Stimulated activated CD8-positive, alpha-beta memory T cell treated with anti-CD3 and anti-CD28 coated beads, Interleukin-15, amount 100 ng/mL, for 1 hour (primary cell): ENCODE results near the gene ERCC1.

Source experiments
- DNase-seq: peaks from one replicate; pipeline ENCODE4 v3.0.0-alpha.2; 2020; ENCODE audit warnings: low read depth

The ERCC1 gene

GRCh38 chr19:45423589-45424190 is at the start of gene ERCC1:
Gene ERCC1 (minus strand): TSS chr19:45423917. CDS start chr19:45423374, 543 bp downstream.
- DNase-seq = no peak

- DNase-seq = no peak
Measured at GRCh38 chr19:45473367-45473681, 49.6 kb upstream of the ERCC1 start.

- DNase-seq = no peak
Measured at GRCh38 chr19:45472563-45473366, 49.0 kb upstream of the ERCC1 start.

GRCh38 chr19:45471931-45472562 is 48.3 kb upstream of the ERCC1 start:
- DNase-seq = no peak

- DNase-seq = no peak
Measured at GRCh38 chr19:45471111-45471930, 47.6 kb upstream of the ERCC1 start.

- no peak for DNase-seq
Measured at GRCh38 chr19:45470762-45471081, 47.0 kb upstream of the ERCC1 start.

GRCh38 chr19:45469945-45470761 is 46.4 kb upstream of the ERCC1 start:
- no peak for DNase-seq

GRCh38 chr19:45469132-45469944 is 45.6 kb upstream of the ERCC1 start:
- peak; percentile 71 for DNase-seq

- DNase-seq = no peak
Measured at GRCh38 chr19:45468803-45469131, 45.0 kb upstream of the ERCC1 start.

- DNase-seq = no peak
Measured at GRCh38 chr19:45468159-45468651, 44.5 kb upstream of the ERCC1 start.

GRCh38 chr19:45467456-45468158 is 43.9 kb upstream of the ERCC1 start, which contains the start of gene FOSB:
Gene FOSB (plus strand): TSS chr19:45467996. CDS start chr19:45468587, 591 bp downstream.
- peak; percentile 90 for DNase-seq

GRCh38 chr19:45467115-45467455 is 43.4 kb upstream of the ERCC1 start:
- no peak for DNase-seq

GRCh38 chr19:45464852-45465441 is 41.2 kb upstream of the ERCC1 start:
- no peak for DNase-seq

- DNase-seq = no peak
Measured at GRCh38 chr19:45464274-45464673, 40.6 kb upstream of the ERCC1 start.

GRCh38 chr19:45463241-45463640 is 39.5 kb upstream of the ERCC1 start:
- no peak for DNase-seq

- no peak for DNase-seq
Measured at GRCh38 chr19:45462174-45462573, 38.5 kb upstream of the ERCC1 start.

- no peak for DNase-seq
Measured at GRCh38 chr19:45460807-45461347, 37.2 kb upstream of the ERCC1 start.

- no peak for DNase-seq
Measured at GRCh38 chr19:45457776-45458175, 34.1 kb upstream of the ERCC1 start.

- no peak for DNase-seq
Measured at GRCh38 chr19:45456500-45456815, 32.7 kb upstream of the ERCC1 start.
